GM12878 (cell line): Measurements from ENCODE around the gene YARS1. TPM values are rescaled to one million over a fixed set of nuclear protein-coding genes. Genes with fewer than 3 reads are reported as not detected.
A peak's percentile ranks its signal among the peaks of the same experiment; 100 is the strongest.

Experiments used
- ATAC-seq: fragments of 200-7000 bp; cut with Tn5 transposase; 3 replicates; pipeline ENCODE4 v1.9.1; 2020; ENCODE audit warnings: mild to moderate bottlenecking, moderate library complexity
- BruUV-seq: library from RNA; stranded (reverse); fragments of 400-500 nt; replicated peaks from 2 replicates; lab custom pipeline; 2021; lab: Mats Ljungman, UMichigan
- CTCF ChIA-PET: fragments of 300-600 bp; sonication (Branson Sonifier 250); formaldehyde crosslinking; extraction: SDS; loops from one replicate; lab custom pipeline; 2021; ENCODE audit warnings: inconsistent platforms; lab: Yijun Ruan, JAX
- POLR2A ChIA-PET: fragments of 350-600 bp; formaldehyde crosslinking; extraction: SDS; loops from one replicate; lab custom pipeline; 2021; ENCODE audit warnings: inconsistent platforms; lab: Charles Lee
- RAD21 ChIA-PET: fragments of 300-600 bp; sonication (Branson Sonifier 250); formaldehyde crosslinking; loops from one replicate; lab custom pipeline; 2023; ENCODE audit warnings: antibody characterized with exemption; ENCODE audit not compliant: unreplicated experiment; lab: Charles Lee
- SMC1A ChIA-PET: fragments of 300-600 bp; sonication (Branson Sonifier 250); formaldehyde crosslinking; loops from one replicate; lab custom pipeline; 2023; ENCODE audit not compliant: unreplicated experiment, uncharacterized antibody; lab: Charles Lee
- DNase-seq: peaks from one replicate; pipeline ENCODE4 v3.0.0-alpha.2; 2011; ENCODE audit warnings: low read depth, low spot score
- FAIRE-seq: peaks from 3 replicates; lab custom pipeline; 2011; peaks lifted over from hg19 to GRCh38; lab: Jason Lieb, UNC
- H2AFZ ChIP-seq: 2 replicates; pipeline ENCODE4 v1.6.0; 2011; ENCODE audit warnings: low read depth, low read length, control low read depth; ENCODE audit not compliant: control insufficient read depth
- H3K27ac ChIP-seq: 2 replicates; pipeline ENCODE4 v1.5.1; 2011; ENCODE audit warnings: control low read depth; ENCODE audit not compliant: control insufficient read depth, insufficient read depth
- H3K27me3 ChIP-seq, 2 experiments: replicated peaks in 1 of 2; 2 replicates each; pipeline versions ENCODE4 v1.6.0 to v1.6.1; 2011; ENCODE audit warnings: low read length in 1 of 2; ENCODE audit not compliant: control insufficient read depth in 2 of 2, insufficient read depth in 2 of 2
- H3K36me3 ChIP-seq, 2 experiments: 2 replicates each; pipeline ENCODE4 v1.5.1; 2011; ENCODE audit warnings: low read length in 1 of 2; ENCODE audit not compliant: control insufficient read depth in 2 of 2, insufficient read depth in 2 of 2
- H3K4me1 ChIP-seq: 2 replicates; pipeline ENCODE4 v1.6.1; 2011; ENCODE audit warnings: mild to moderate bottlenecking, low read length, moderate library complexity, mixed read lengths; ENCODE audit not compliant: control insufficient read depth, insufficient read depth
- H3K4me2 ChIP-seq: 2 replicates; pipeline ENCODE4 v1.6.0; 2011; ENCODE audit warnings: control low read depth; ENCODE audit not compliant: control insufficient read depth, insufficient read depth
- H3K4me3 ChIP-seq: fragments of 200-600 bp; sonication (generic); 2 replicates; pipeline ENCODE4 v1.5.1; 2016
- H3K79me2 ChIP-seq: 2 replicates; pipeline ENCODE4 v1.6.0; 2011; ENCODE audit warnings: low read length; ENCODE audit not compliant: control insufficient read depth, insufficient read depth
- H3K9ac ChIP-seq: 2 replicates; pipeline ENCODE4 v1.8.0; 2011; ENCODE audit warnings: low read length, control low read depth, mixed read lengths; ENCODE audit not compliant: control insufficient read depth, insufficient read depth
- H3K9me3 ChIP-seq: replicated peaks from 3 replicates; pipeline ENCODE4 v1.5.1; 2011; ENCODE audit warnings: mild to moderate bottlenecking, low read length; ENCODE audit not compliant: control insufficient read depth, insufficient read depth
- H4K20me1 ChIP-seq: 2 replicates; pipeline ENCODE4 v1.6.0; 2011; ENCODE audit not compliant: control insufficient read depth, insufficient read depth
- CHD1 ChIP-seq: IDR thresholded peaks from 2 replicates; pipeline ENCODE4 v1.6.1; 2012; ENCODE audit warnings: low read depth, low read length, improper control_type of control experiment
- CREB1 ChIP-seq: IDR thresholded peaks from 2 replicates; pipeline ENCODE4 v1.6.1; 2012; ENCODE audit warnings: low read depth, mild to moderate bottlenecking, inconsistent platforms
- ESRRA ChIP-seq: IDR thresholded peaks from 2 replicates; pipeline ENCODE4 v1.6.1; 2012; ENCODE audit warnings: mild to moderate bottlenecking, low read length, improper control_type of control experiment
- MTA2 ChIP-seq: fragments of 450-650 bp; IDR thresholded peaks from 2 replicates; pipeline ENCODE4 v1.6.1; 2016; ENCODE audit warnings: low read depth, mild to moderate bottlenecking, moderate library complexity
- SMARCA5 ChIP-seq: fragments of 450-650 bp; IDR thresholded peaks from 2 replicates; pipeline ENCODE4 v1.6.1; 2017; ENCODE audit warnings: mild to moderate bottlenecking
- TCF12 ChIP-seq: IDR thresholded peaks from 2 replicates; pipeline ENCODE4 v1.6.1; 2011; ENCODE audit warnings: low read depth, mild to moderate bottlenecking, low read length
- WGBS: methylation state at CpG from one replicate; pipeline ENCODE4 v1.1.6; 2016; ENCODE audit warnings: low lambda C conversion rate; ENCODE audit not compliant: insufficient replicate concordance, insufficient coverage; ENCODE audit errors: missing lambda C conversion rate; 5-methylcytosine and 5-hydroxymethylcytosine counted together
- in situ Hi-C: fragments of 300-500 bp; cut with MboI; formaldehyde crosslinking; loops from 9 replicates; pipeline ENCODE4 v1.14.3; 2018; ENCODE audit warnings: mixed read lengths
- intact Hi-C: fragments of 100-400 bp; cut with micrococcal nuclease; formaldehyde crosslinking; loops from one replicate; pipeline ENCODE4 v1.14.2; 2022; ENCODE audit not compliant: unreplicated experiment
- polyA plus RNA-seq, 11 experiments: library from polyadenylated mRNA; depleted of rRNA in 4 of 11; unstranded in 6 of 11; stranded (reverse) in 5 of 11; fragments of >200 nt; fragmentation: Nextera tagmentation in 4 of 11; fragmentation: Illumina TruSeq in 1 of 11; extraction: Ambion mirVana in 4 of 11; extraction: Trizol in 1 of 11; gene quantifications; 1 replicate in 1 of 11; 2 replicates in 10 of 11; pipeline versions ENCODE4 v1.2.1 to v1.2.3, GENCODE V29; 2011 to 2016; ENCODE audit warnings: inconsistent platforms in 2 of 11, missing spikeins in 2 of 11, low read depth in 1 of 11
- total RNA-seq, 4 experiments: library from RNA; depleted of rRNA in 3 of 4; stranded (reverse); fragments of >200 nt in 3 of 4; fragmentation: Illumina TruSeq in 1 of 4; extraction: Trizol in 1 of 4; gene quantifications; 2 replicates each; pipeline versions ENCODE4 v1.2.1 to v1.2.3, GENCODE V29; 2013 to 2021
- TF ChIP-seq, protein P1 (sequence below): IDR thresholded peaks from 2 replicates; pipeline ENCODE4 v1.6.1; 2011; ENCODE audit warnings: low read depth, low read length, improper control_type of control experiment, borderline replicate concordance

The YARS1 gene
- total and polyA plus RNA-seq, 10 of the 15 experiments (the other 5 are each of a cell fraction or from before 2014, with no cell fraction given) = 39.9 to 202 (median 136) TPM

GRCh38 chr1:32759997-32760623 lies 57.0 kb downstream of the YARS1 start:
- Histone ChIP-seq H3K4me1 (peaks cover 14% of the 10 kb centered on the region), H3K4me2 (no peak overlapping the region), H3K9me3 (no peaks in the 10 kb centered on the region), H3K36me3 (no peaks in the 10 kb centered on the region), H2AFZ (peak overlapping the region; percentile 19; the same call in 1 of the 2 replicates), H3K27ac (peak overlapping the region; percentile 22; the same call in 1 of the 2 replicates), H3K4me3 (no peak overlapping the region), H4K20me1 (no peaks in the 10 kb centered on the region), H3K79me2 (no peaks in the 10 kb centered on the region), H3K9ac (no peak overlapping the region), H3K27me3 (no peaks in the 10 kb centered on the region; a peak in 1 of 4 replicates)
- FAIRE-seq (no peak), DNase-seq (no peak), ATAC-seq (no peak; the same call in 2 of the 3 replicates)
- ChIA-PET CTCF (interaction anchor here (0.8 to 2.0 kb wide), 3 partner anchors 13 to 17 kb away, joined by 3 to 5 read pairs (median 3); no protein-coding TSS in a partner anchor), SMC1A (interaction anchor here (0.6 kb wide), 1 partner anchor 140 kb away, joined by 3 read pairs; no protein-coding TSS in a partner anchor), RAD21 (no interaction called here), POLR2A (no interaction called here)
- intact Hi-C loops = no loop called here
- 89% methylated on average over 13 of the region's 14 CpGs for WGBS
- in situ Hi-C loops = no loop called here
- TF ChIP-seq SMARCA5 = no peak
- TF ChIP-seq CHD1 = no peak
- BruUV-seq = no TSS peak

DNA sequence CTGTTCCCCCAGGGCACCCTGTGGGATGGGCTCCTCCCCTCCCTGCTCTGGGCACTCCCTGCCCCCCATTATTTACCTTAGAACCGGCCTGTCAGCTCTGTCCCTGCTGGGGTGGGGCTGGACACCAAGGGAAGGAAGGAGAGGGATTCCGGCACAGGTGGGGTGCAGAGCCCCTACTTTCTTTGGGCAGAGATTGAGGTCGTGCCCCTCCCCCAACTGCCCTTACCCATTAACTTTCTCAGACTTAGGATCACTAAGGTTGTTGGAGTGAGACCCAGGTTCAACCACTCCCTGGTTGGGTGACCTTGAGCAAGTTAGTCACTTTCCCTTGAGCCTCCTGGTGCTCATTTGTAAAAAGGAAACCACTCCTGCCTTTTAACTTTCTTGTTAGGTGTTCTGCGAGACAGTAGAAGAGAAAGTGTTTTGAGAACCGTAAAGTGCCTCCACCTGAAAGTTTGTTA lies 57.6 kb downstream of the YARS1 start:
- ChIA-PET SMC1A (interaction anchor here (0.6 to 1.8 kb wide), 3 partner anchors 10 to 140 kb away, joined by 3 to 4 read pairs (median 3); no protein-coding TSS in a partner anchor), POLR2A (no interaction called here), CTCF (interaction anchor here (0.8 to 2.0 kb wide), 5 partner anchors 13 to 48 kb away, joined by 3 to 12 read pairs (median 5); no protein-coding TSS in a partner anchor), RAD21 (interaction anchor here (0.7 kb wide), 1 partner anchor 47 kb away, joined by 3 read pairs; no protein-coding TSS in a partner anchor)
- no peak for FAIRE-seq
- TF ChIP-seq, protein P1, sequence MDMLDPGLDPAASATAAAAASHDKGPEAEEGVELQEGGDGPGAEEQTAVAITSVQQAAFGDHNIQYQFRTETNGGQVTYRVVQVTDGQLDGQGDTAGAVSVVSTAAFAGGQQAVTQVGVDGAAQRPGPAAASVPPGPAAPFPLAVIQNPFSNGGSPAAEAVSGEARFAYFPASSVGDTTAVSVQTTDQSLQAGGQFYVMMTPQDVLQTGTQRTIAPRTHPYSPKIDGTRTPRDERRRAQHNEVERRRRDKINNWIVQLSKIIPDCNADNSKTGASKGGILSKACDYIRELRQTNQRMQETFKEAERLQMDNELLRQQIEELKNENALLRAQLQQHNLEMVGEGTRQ = no peak
- no peak for TF ChIP-seq MTA2
- no peak for TF ChIP-seq TCF12
- no peak for TF ChIP-seq CREB1
- 0 out of 2 replicates have a peak, but pooled peaks have one; percentile 53 for TF ChIP-seq ESRRA
- Histone ChIP-seq H3K27me3 (no peaks in the 10 kb centered on the region; a peak in 1 of 4 replicates), H2AFZ (peak overlapping the region; percentile 19; the same call in 1 of the 2 replicates), H3K9ac (no peak overlapping the region), H3K79me2 (no peaks in the 10 kb centered on the region), H3K4me2 (no peak overlapping the region), H3K27ac (peak overlapping the region; percentile 22; the same call in 1 of the 2 replicates), H4K20me1 (no peaks in the 10 kb centered on the region), H3K4me3 (no peak overlapping the region), H3K36me3 (no peaks in the 10 kb centered on the region), H3K9me3 (no peaks in the 10 kb centered on the region), H3K4me1 (peaks cover 14% of the 10 kb centered on the region)
- no TSS peak for BruUV-seq
- intact Hi-C loops = no loop called here
- DNase-seq = no peak
- ATAC-seq = peak; percentile 28; the same call in 2 of the 3 replicates
- 28% methylated on average over 5 of the region's 5 CpGs for WGBS
- in situ Hi-C loops = no loop called here
